GM23338 (cell line): ENCODE results near the gene NCL. TPM values are rescaled to one million over a fixed set of nuclear protein-coding genes. Genes with fewer than 3 reads are reported as not detected.

Source experiments
- ATAC-seq: fragments of 200-7000 bp; cut with Tn5 transposase; 3 replicates; pipeline ENCODE4 v1.9.1; 2020
- DNase-seq: peaks from one replicate; pipeline ENCODE4 v3.0.0-alpha.2; 2015; ENCODE audit warnings: low spot score
- H2AFZ ChIP-seq: fragments of 200-600 bp; sonication (generic); 2 replicates; pipeline ENCODE4 v1.8.0; 2016; ENCODE audit warnings: antibody characterized with exemption, mild to moderate bottlenecking, moderate library complexity
- H3F3A ChIP-seq: fragments of 200-600 bp; sonication (generic); replicated peaks from 2 replicates; pipeline ENCODE4 v1.8.0; 2017; ENCODE audit warnings: antibody characterized with exemption, mixed run types, low read depth
- H3K27ac ChIP-seq: fragments of 200-600 bp; sonication (generic); 2 replicates; pipeline ENCODE4 v1.6.1; 2016; ENCODE audit warnings: low read depth
- H3K27me3 ChIP-seq: fragments of 200-600 bp; sonication (generic); 2 replicates; pipeline ENCODE4 v1.8.0; 2016; ENCODE audit warnings: mild to moderate bottlenecking, mixed run types, moderate library complexity; ENCODE audit not compliant: insufficient read depth
- H3K36me3 ChIP-seq: fragments of 200-600 bp; sonication (generic); 2 replicates; pipeline ENCODE4 v1.8.0; 2016; ENCODE audit warnings: mild to moderate bottlenecking; ENCODE audit not compliant: insufficient read depth
- H3K4me1 ChIP-seq: fragments of 200-600 bp; sonication (generic); 2 replicates; pipeline ENCODE4 v1.8.0; 2016; ENCODE audit warnings: mild to moderate bottlenecking, moderate library complexity; ENCODE audit not compliant: insufficient read depth
- H3K4me2 ChIP-seq: fragments of 200-600 bp; sonication (generic); 2 replicates; pipeline ENCODE4 v1.7.1; 2017; ENCODE audit warnings: mixed run types
- H3K4me3 ChIP-seq: fragments of 200-600 bp; sonication (generic); 2 replicates; pipeline ENCODE4 v1.6.1; 2016; ENCODE audit warnings: mixed run types
- H3K79me2 ChIP-seq: fragments of 200-600 bp; sonication (generic); replicated peaks from 2 replicates; pipeline ENCODE4 v1.8.0; 2017; ENCODE audit warnings: mild to moderate bottlenecking; ENCODE audit not compliant: insufficient read depth
- H3K9me2 ChIP-seq: fragments of 200-600 bp; sonication (generic); 2 replicates; pipeline ENCODE4 v1.8.0; 2017; ENCODE audit not compliant: insufficient read depth
- H4K20me1 ChIP-seq: fragments of 200-600 bp; sonication (generic); replicated peaks from 2 replicates; pipeline ENCODE4 v1.8.0; 2017; ENCODE audit warnings: mild to moderate bottlenecking; ENCODE audit not compliant: insufficient read depth
- H3K27ac Mint-ChIP-seq: 2 replicates; pipeline ENCODE4 v1.8.0; 2020; ENCODE audit warnings: inconsistent platforms, mild to moderate bottlenecking, moderate library complexity, mixed read lengths
- H3K27me3 Mint-ChIP-seq: 3 replicates; pipeline ENCODE4 v1.8.0; 2022; ENCODE audit warnings: low read depth, mild to moderate bottlenecking, moderate library complexity, mixed read lengths, inconsistent platforms; ENCODE audit not compliant: insufficient read depth, poor library complexity
- H3K36me3 Mint-ChIP-seq: 3 replicates; pipeline ENCODE4 v1.8.0; 2021; ENCODE audit warnings: low read depth, mild to moderate bottlenecking, inconsistent platforms, moderate library complexity, mixed read lengths
- H3K4me1 Mint-ChIP-seq: 3 replicates; pipeline ENCODE4 v1.8.0; 2020; ENCODE audit warnings: mild to moderate bottlenecking, inconsistent platforms, mixed read lengths
- H3K4me3 Mint-ChIP-seq: 3 replicates; pipeline ENCODE4 v1.8.0; 2021; ENCODE audit warnings: moderate library complexity, mild to moderate bottlenecking, inconsistent platforms, mixed read lengths
- H3K9me3 Mint-ChIP-seq: 3 replicates; pipeline ENCODE4 v1.8.0; 2020; ENCODE audit warnings: moderate library complexity, mild to moderate bottlenecking, inconsistent platforms, mixed read lengths
- CREB1 ChIP-seq: fragments of 250-450 bp; sonication (Bioruptor Pico); IDR thresholded peaks from 2 replicates; pipeline ENCODE4 v1.5.0; 2020; ENCODE audit warnings: low read depth, mild to moderate bottlenecking, moderate library complexity
- EZH2 ChIP-seq: fragments of 200-600 bp; sonication (generic); IDR thresholded peaks from one replicate; pipeline ENCODE4 v1.8.0; 2017; ENCODE audit warnings: antibody characterized with exemption, mild to moderate bottlenecking, low read depth; ENCODE audit not compliant: unreplicated experiment
- EZH2phosphoT487 ChIP-seq: fragments of 200-600 bp; sonication (generic); IDR thresholded peaks from one replicate; pipeline ENCODE4 v1.8.1; 2018; ENCODE audit warnings: antibody characterized with exemption; ENCODE audit not compliant: unreplicated experiment
- JUNB ChIP-seq: IDR thresholded peaks from one replicate; pipeline ENCODE4 v1.6.1; 2016; ENCODE audit warnings: antibody characterized with exemption; ENCODE audit not compliant: unreplicated experiment
- NANOG ChIP-seq: IDR thresholded peaks from 2 replicates; pipeline ENCODE4 v1.6.1; 2016; ENCODE audit warnings: antibody characterized with exemption, borderline replicate concordance
- POLR2AphosphoS5 ChIP-seq: IDR thresholded peaks from 2 replicates; pipeline ENCODE4 v1.6.1; 2016; ENCODE audit warnings: antibody characterized with exemption, low read depth
- STAT1 ChIP-seq: IDR thresholded peaks from one replicate; pipeline ENCODE4 v1.6.1; 2016; ENCODE audit warnings: antibody characterized with exemption; ENCODE audit not compliant: unreplicated experiment
- ZNF114 ChIP-seq: fragments of 250-450 bp; sonication (Bioruptor Pico); IDR thresholded peaks from 2 replicates; pipeline ENCODE4 v1.5.0; 2020; ENCODE audit warnings: mild to moderate bottlenecking, moderate library complexity
- ZNF331 ChIP-seq: fragments of 250-450 bp; sonication (Bioruptor Pico); IDR thresholded peaks from 2 replicates; pipeline ENCODE4 v1.5.0; 2020; ENCODE audit warnings: low read depth, mild to moderate bottlenecking, moderate library complexity
- polyA plus RNA-seq: library from polyadenylated mRNA; unstranded; fragments of >200 nt; fragmentation: Nextera tagmentation; extraction: Ambion mirVana; gene quantifications from 2 replicates; pipeline ENCODE4 v1.2.1, GENCODE V29; 2016
- total RNA-seq: library from RNA; depleted of rRNA; stranded (reverse); fragments of >200 nt; shearing (Covaris generic); gene quantifications from 2 replicates; pipeline ENCODE4 v1.2.3, GENCODE V29; 2014
- TF ChIP-seq, protein P1 (sequence below): IDR thresholded peaks from one replicate; pipeline ENCODE4 v1.6.1; 2018; ENCODE audit warnings: antibody characterized with exemption; ENCODE audit not compliant: unreplicated experiment
- TF ChIP-seq, protein P2 (sequence below), 2 experiments: fragments of 200-600 bp in 1 of 2; sonication (generic) in 1 of 2; conservative IDR thresholded peaks; 2 replicates each; pipeline versions ENCODE4 v1.5.1 to v1.6.1; 2016 to 2017; ENCODE audit warnings: antibody characterized with exemption in 2 of 2, low read depth in 2 of 2, mild to moderate bottlenecking in 2 of 2, moderate library complexity in 1 of 2
- TF ChIP-seq, protein P3 (sequence below): IDR thresholded peaks from 2 replicates; pipeline ENCODE4 v1.6.1; 2016; ENCODE audit warnings: antibody characterized with exemption
- TF ChIP-seq, protein P4 (sequence below): fragments of 250-450 bp; sonication (Bioruptor Pico); IDR thresholded peaks from 2 replicates; pipeline ENCODE4 v1.5.0; 2020; ENCODE audit warnings: mild to moderate bottlenecking, moderate library complexity

NCL gene
- total and polyA plus RNA-seq, 2 experiments from 2014 or later, result 678 to 2,269 TPM

DNA sequence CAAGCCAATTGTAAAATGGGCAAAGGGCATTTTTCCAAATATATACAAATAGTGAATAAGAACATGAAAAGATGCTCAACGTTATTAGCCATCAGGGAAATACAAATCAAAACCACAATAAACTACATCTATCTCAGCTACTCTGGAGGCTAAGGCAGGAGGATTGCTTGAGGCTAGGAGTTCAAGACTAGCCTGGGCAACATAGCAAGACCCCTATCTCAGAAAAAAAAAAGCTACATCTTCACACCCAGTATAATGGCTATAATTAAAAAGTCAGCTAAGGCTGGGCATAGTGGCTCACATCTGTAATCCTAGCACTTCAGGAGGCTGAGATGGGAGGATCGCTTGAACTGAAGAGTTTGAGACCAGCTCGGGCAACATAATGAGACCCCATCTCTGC, 12.6 kb upstream of the NCL start:
- Histone ChIP-seq H3K4me1 (no peaks in the 10 kb centered on the region), H3K27me3 (no peaks in the 10 kb centered on the region), H3K4me3 (no peak overlapping the region), H4K20me1 (no peaks in the 10 kb centered on the region), H3K79me2 (no peaks in the 10 kb centered on the region), H3K27ac (no peak overlapping the region), H3K4me2 (no peak overlapping the region), H3K9me2 (no peaks in the 10 kb centered on the region), H2AFZ (no peak overlapping the region), H3K36me3 (no peaks in the 10 kb centered on the region), H3F3A (no peaks in the 10 kb centered on the region)
- Mint-ChIP-seq H3K4me3 (no peak overlapping the region), H3K4me1 (peaks cover 3% of the 10 kb centered on the region; the same call in 1 of the 3 replicates), H3K27ac (no peak overlapping the region), H3K9me3 (no peaks in the 10 kb centered on the region), H3K27me3 (peaks cover 7% of the 10 kb centered on the region), H3K36me3 (no peaks in the 10 kb centered on the region)
- ATAC-seq (no peak), DNase-seq (no peak)
- TF ChIP-seq STAT1 (no peak), ZNF114 (CRISPR knock-in tag) (no peak), EZH2 (no peak), ZNF331 (no peak), NANOG (no peak), JUNB (no peak), CREB1 (CRISPR knock-in tag) (no peak), POLR2AphosphoS5 (no peak), EZH2phosphoT487 (no peak)
- TF ChIP-seq, protein P1, sequence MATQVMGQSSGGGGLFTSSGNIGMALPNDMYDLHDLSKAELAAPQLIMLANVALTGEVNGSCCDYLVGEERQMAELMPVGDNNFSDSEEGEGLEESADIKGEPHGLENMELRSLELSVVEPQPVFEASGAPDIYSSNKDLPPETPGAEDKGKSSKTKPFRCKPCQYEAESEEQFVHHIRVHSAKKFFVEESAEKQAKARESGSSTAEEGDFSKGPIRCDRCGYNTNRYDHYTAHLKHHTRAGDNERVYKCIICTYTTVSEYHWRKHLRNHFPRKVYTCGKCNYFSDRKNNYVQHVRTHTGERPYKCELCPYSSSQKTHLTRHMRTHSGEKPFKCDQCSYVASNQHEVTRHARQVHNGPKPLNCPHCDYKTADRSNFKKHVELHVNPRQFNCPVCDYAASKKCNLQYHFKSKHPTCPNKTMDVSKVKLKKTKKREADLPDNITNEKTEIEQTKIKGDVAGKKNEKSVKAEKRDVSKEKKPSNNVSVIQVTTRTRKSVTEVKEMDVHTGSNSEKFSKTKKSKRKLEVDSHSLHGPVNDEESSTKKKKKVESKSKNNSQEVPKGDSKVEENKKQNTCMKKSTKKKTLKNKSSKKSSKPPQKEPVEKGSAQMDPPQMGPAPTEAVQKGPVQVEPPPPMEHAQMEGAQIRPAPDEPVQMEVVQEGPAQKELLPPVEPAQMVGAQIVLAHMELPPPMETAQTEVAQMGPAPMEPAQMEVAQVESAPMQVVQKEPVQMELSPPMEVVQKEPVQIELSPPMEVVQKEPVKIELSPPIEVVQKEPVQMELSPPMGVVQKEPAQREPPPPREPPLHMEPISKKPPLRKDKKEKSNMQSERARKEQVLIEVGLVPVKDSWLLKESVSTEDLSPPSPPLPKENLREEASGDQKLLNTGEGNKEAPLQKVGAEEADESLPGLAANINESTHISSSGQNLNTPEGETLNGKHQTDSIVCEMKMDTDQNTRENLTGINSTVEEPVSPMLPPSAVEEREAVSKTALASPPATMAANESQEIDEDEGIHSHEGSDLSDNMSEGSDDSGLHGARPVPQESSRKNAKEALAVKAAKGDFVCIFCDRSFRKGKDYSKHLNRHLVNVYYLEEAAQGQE, result no peak
- TF ChIP-seq, protein P2, sequence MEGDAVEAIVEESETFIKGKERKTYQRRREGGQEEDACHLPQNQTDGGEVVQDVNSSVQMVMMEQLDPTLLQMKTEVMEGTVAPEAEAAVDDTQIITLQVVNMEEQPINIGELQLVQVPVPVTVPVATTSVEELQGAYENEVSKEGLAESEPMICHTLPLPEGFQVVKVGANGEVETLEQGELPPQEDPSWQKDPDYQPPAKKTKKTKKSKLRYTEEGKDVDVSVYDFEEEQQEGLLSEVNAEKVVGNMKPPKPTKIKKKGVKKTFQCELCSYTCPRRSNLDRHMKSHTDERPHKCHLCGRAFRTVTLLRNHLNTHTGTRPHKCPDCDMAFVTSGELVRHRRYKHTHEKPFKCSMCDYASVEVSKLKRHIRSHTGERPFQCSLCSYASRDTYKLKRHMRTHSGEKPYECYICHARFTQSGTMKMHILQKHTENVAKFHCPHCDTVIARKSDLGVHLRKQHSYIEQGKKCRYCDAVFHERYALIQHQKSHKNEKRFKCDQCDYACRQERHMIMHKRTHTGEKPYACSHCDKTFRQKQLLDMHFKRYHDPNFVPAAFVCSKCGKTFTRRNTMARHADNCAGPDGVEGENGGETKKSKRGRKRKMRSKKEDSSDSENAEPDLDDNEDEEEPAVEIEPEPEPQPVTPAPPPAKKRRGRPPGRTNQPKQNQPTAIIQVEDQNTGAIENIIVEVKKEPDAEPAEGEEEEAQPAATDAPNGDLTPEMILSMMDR (conservative IDR thresholded peaks at IDR 0.05; ENCODE audit: low read depth in 2 of 2), result no peak
- TF ChIP-seq, protein P3, sequence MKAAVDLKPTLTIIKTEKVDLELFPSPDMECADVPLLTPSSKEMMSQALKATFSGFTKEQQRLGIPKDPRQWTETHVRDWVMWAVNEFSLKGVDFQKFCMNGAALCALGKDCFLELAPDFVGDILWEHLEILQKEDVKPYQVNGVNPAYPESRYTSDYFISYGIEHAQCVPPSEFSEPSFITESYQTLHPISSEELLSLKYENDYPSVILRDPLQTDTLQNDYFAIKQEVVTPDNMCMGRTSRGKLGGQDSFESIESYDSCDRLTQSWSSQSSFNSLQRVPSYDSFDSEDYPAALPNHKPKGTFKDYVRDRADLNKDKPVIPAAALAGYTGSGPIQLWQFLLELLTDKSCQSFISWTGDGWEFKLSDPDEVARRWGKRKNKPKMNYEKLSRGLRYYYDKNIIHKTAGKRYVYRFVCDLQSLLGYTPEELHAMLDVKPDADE, result no peak
- TF ChIP-seq, protein P4, sequence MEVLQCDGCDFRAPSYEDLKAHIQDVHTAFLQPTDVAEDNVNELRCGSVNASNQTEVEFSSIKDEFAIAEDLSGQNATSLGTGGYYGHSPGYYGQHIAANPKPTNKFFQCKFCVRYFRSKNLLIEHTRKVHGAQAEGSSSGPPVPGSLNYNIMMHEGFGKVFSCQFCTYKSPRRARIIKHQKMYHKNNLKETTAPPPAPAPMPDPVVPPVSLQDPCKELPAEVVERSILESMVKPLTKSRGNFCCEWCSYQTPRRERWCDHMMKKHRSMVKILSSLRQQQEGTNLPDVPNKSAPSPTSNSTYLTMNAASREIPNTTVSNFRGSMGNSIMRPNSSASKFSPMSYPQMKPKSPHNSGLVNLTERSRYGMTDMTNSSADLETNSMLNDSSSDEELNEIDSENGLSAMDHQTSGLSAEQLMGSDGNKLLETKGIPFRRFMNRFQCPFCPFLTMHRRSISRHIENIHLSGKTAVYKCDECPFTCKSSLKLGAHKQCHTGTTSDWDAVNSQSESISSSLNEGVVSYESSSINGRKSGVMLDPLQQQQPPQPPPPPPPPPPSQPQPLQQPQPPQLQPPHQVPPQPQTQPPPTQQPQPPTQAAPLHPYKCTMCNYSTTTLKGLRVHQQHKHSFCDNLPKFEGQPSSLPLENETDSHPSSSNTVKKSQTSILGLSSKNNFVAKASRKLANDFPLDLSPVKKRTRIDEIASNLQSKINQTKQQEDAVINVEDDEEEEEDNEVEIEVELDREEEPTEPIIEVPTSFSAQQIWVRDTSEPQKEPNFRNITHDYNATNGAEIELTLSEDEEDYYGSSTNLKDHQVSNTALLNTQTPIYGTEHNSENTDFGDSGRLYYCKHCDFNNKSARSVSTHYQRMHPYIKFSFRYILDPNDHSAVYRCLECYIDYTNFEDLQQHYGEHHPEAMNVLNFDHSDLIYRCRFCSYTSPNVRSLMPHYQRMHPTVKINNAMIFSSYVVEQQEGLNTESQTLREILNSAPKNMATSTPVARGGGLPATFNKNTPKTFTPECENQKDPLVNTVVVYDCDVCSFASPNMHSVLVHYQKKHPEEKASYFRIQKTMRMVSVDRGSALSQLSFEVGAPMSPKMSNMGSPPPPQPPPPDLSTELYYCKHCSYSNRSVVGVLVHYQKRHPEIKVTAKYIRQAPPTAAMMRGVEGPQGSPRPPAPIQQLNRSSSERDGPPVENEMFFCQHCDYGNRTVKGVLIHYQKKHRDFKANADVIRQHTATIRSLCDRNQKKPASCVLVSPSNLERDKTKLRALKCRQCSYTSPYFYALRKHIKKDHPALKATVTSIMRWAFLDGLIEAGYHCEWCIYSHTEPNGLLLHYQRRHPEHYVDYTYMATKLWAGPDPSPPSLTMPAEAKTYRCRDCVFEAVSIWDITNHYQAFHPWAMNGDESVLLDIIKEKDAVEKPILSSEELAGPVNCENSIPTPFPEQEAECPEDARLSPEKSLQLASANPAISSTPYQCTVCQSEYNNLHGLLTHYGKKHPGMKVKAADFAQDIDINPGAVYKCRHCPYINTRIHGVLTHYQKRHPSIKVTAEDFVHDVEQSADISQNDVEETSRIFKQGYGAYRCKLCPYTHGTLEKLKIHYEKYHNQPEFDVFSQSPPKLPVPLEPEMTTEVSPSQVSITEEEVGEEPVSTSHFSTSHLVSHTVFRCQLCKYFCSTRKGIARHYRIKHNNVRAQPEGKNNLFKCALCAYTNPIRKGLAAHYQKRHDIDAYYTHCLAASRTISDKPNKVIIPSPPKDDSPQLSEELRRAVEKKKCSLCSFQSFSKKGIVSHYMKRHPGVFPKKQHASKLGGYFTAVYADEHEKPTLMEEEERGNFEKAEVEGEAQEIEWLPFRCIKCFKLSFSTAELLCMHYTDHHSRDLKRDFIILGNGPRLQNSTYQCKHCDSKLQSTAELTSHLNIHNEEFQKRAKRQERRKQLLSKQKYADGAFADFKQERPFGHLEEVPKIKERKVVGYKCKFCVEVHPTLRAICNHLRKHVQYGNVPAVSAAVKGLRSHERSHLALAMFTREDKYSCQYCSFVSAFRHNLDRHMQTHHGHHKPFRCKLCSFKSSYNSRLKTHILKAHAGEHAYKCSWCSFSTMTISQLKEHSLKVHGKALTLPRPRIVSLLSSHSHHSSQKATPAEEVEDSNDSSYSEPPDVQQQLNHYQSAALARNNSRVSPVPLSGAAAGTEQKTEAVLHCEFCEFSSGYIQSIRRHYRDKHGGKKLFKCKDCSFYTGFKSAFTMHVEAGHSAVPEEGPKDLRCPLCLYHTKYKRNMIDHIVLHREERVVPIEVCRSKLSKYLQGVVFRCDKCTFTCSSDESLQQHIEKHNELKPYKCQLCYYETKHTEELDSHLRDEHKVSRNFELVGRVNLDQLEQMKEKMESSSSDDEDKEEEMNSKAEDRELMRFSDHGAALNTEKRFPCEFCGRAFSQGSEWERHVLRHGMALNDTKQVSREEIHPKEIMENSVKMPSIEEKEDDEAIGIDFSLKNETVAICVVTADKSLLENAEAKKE (CRISPR knock-in tag), result no peak
